Pericardium fibroblast (primary cell): ENCODE measurements around the gene TMEM253. TPM values are rescaled to one million over a fixed set of nuclear protein-coding genes. Genes with fewer than 3 reads are reported as not detected.

Experiments used
- total RNA-seq: library from RNA; depleted of rRNA; stranded (reverse); fragments of >200 nt; gene quantifications from 2 replicates; pipeline ENCODE4 v1.2.3, GENCODE V29; 2015

Gene TMEM253
- not detected in 2 replicates for total RNA-seq

DNA sequence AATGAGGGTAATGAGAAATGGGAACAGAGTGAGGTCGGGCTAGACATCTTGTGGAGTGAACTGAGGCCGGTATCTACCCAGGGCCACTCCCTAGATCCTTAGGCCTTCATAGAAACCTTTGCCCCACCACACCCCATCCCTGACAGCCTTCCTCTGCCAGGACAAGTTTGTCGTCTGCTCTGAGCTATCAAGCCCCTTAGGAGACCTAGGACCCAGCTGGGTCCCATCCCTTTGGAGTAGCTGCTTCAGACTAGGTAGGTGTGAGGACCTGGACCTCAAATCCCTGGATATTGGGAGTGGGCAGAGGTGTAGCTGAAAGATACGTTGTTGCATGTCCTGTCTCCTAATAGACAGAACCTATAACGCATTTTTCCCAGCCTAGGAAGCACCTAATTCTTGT, at the start of gene TMEM253:
Gene TMEM253 (plus strand): TSS at position 136 of the 400 bp plus-strand sequence. CDS start 278 bp downstream, outside the sequence.

DNA sequence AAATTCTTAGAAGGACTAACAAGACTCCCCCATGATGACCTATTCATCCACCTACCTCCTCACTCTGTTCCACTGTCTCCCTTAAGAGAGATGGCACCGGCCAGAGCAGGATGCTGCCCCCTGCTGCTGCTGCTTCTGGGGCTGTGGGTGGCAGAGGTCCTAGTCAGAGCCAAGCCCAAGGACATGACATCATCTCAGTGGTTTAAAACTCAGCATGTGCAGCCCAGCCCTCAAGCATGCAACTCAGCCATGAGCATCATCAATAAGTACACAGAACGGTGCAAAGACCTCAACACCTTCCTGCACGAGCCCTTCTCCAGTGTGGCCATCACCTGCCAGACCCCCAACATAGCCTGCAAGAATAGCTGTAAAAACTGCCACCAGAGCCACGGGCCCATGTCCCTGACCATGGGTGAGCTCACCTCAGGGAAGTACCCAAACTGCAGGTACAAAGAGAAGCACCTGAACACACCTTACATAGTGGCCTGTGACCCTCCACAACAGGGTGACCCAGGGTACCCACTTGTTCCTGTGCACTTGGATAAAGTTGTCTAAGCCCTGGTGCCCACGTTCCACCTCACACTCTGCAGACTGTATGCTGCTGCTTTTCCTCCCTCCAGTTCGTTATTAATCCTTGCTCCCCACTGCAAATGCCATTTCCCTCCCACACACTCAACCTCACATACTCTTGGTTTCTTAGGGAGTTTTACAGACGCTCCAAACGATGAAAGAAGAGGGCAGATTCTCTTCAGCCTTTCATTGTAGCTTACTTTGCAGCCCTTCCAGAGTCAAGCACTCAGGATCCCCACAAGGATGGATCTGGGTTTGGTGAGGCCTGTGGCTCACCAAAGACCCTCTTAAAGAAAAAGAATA, 42.8 kb upstream of the TMEM253 start, which contains the start of gene RNASE8:
Gene RNASE8 (plus strand): TSS at position 20 of the 873 bp plus-strand sequence. CDS start 71 bp downstream, at position 91.

DNA sequence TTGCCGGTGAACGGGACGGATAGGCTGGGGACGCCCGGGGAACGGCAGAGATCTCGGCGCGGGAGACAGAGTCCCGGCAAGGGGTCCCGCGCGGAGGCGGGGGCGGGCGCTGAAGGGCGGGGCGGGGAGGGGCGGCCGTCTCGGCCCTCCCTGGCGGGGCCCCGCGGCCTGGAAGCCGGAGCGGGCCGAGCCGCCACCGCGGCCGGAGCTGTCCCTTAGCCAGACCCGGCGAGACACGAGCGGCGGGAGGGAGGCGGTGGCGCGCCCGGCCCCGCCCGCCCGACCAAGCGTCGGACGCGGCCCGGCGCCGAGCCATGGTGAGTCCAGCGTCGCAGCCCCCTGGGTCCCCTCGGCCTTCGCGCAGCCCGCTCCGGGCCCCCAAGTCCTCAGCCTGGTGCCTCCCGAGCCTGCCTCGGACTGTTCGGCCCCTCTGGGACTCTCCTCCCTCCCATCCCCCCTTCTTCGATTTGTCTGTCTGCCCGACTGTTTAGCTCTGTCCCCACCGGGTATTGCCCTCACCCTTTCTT, 30.7 kb upstream of the TMEM253 start, which contains the start of gene ARHGEF40:
Gene ARHGEF40 (plus strand): TSS at position 222 of the 527 bp plus-strand sequence. CDS start 93 bp downstream, at position 315.

DNA sequence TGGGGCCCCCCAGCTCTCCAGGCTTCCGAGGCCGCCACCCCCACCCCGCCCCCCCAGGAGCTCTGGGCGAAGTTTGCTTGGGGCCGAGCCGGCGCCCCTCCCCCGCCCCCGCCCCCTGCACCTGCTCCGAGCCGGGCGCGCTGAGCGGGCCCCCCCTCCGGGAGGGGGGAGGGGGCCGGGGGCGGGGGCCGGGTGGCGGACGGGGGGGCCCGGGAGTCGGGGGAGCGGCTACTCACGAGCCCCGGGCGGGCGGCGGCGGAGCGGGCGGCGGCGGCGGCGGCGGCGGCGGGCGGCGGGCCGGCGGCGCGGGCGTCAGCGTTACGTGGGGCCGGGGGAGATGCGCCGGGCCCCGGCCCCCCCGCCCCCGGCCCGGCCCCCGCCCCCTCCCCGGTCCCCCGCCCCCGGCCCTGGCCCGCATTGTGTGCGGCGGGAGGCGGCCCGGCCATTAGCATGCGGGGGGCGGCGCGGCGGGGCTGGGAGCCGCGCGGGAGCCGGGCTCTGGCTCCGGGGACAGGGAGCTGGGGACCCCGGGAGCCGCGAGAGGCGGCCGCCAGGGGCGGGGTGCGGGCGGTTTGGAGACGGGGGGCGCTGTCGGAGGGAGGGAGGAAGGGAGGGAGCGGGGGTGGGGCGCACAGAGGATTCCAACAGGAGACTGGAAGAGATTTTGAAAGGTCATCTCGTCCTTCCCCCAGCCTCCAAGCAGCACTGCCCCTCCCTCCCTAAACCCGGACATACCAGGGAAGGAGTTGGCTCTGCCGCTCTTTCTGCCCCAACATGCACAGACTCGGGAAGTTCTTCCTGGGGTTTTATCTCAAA, 2.6 kb upstream of the TMEM253 start, which contains the start of gene ZNF219:
Gene ZNF219 (minus strand): TSS at position 580 of the 816 bp plus-strand sequence. CDS start 5,064 bp downstream, outside the sequence.

Other genes with a start within 250 kb of the TMEM253 start
- not detected in 2 replicates for gene RNASE3, start 209.7 kb upstream of the TMEM253 start, total RNA-seq
- not detected in 2 replicates for gene RNASE2, start 145.6 kb upstream of the TMEM253 start, total RNA-seq
- gene METTL17, start 111.1 kb upstream of the TMEM253 start, total RNA-seq: 62.7 and 74.7 TPM in 2 replicates
- not detected in 2 replicates for gene SLC39A2, start 101.8 kb upstream of the TMEM253 start, total RNA-seq
- 26.8 and 27.2 TPM in 2 replicates for gene NDRG2, start 76.0 kb upstream of the TMEM253 start, total RNA-seq
- gene TPPP2, start 70.8 kb upstream of the TMEM253 start, total RNA-seq: not detected in 2 replicates
- not detected in 2 replicates for gene RNASE13, start 66.3 kb upstream of the TMEM253 start, total RNA-seq
- not detected in 2 replicates for gene RNASE7, start 58.7 kb upstream of the TMEM253 start, total RNA-seq
- not detected in 2 replicates for gene RNASE8, start 43.2 kb upstream of the TMEM253 start, total RNA-seq
- gene ARHGEF40, start 30.8 kb upstream of the TMEM253 start, total RNA-seq: 32.8 and 38.5 TPM in 2 replicates
- gene ZNF219, start 2.4 kb upstream of the TMEM253 start, total RNA-seq: 8.6 and 17.2 TPM in 2 replicates
- not detected in 2 replicates for gene OR5AU1, start 55.0 kb downstream of the TMEM253 start, total RNA-seq
- gene HNRNPC, start 168.4 kb downstream of the TMEM253 start, total RNA-seq: 411 and 489 TPM in 2 replicates
- gene RPGRIP1, start 179.0 kb downstream of the TMEM253 start, total RNA-seq: 0.12 and 0.17 TPM in 2 replicates